ENCODE data around the gene NANP.
"Not testable (repeated sequence)": the region's sequence is repeated elsewhere in the genome, so short reads cannot be mapped to it uniquely, and the experiment has no call there.

The NANP gene, protein sequence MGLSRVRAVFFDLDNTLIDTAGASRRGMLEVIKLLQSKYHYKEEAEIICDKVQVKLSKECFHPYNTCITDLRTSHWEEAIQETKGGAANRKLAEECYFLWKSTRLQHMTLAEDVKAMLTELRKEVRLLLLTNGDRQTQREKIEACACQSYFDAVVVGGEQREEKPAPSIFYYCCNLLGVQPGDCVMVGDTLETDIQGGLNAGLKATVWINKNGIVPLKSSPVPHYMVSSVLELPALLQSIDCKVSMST

DNA sequence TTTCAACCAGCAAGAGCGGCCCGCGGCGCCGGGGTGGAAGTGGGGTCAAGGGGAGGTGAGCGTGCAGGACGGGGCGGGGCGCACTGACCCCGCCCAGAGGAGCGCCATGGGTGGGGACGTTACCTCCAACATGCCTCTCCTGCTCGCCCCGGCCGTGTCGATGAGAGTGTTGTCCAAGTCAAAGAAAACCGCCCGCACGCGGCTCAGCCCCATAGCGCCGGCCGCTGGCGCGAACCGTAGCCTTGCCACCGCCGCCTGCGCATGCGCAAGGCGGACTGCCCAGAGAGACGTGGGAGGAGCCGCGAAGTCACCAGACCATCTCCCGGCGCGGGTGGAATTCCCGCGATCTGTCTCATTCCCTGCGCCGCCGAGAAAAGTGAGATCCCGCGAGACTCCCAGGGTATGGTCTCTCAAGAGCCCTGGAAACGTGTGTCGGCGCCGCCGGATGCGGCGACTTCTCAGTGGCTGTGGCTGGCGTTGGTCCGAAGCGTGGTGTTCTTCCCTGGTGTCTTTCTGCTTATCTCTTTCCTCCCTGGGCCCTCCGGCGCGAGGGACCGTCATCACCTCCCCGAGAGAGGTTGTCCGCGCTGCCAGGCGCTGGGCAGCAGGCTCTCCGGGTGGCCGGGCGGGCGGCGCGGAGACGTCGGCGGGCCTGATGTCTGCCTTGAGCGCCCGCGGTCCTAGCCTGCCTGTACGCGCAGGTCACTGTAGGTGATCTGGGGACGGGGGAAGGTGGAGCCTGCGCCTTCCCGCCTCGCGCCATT, at the start of gene NANP:
TSS of gene NANP (minus strand) at position 279 of the 764 bp plus-strand sequence. CDS start at position 213, 66 bp downstream.
- Mint-ChIP-seq H3K4me3 (peak within 1 kb of the TSS; percentile 84), H3K4me1 (peaks cover 25% of the 10 kb centered on the region), H3K27ac (peak within 1 kb of the TSS; percentile 97), H3K36me3 (ENCODE audit: low read depth) (peaks cover 12% of the 10 kb centered on the region), H3K27me3 (peaks cover 2% of the 10 kb centered on the region), H3K9me3 (peaks cover 9% of the 10 kb centered on the region)
- DNase-seq: peak; percentile 90
- peak; percentile 90 for ATAC-seq

DNA sequence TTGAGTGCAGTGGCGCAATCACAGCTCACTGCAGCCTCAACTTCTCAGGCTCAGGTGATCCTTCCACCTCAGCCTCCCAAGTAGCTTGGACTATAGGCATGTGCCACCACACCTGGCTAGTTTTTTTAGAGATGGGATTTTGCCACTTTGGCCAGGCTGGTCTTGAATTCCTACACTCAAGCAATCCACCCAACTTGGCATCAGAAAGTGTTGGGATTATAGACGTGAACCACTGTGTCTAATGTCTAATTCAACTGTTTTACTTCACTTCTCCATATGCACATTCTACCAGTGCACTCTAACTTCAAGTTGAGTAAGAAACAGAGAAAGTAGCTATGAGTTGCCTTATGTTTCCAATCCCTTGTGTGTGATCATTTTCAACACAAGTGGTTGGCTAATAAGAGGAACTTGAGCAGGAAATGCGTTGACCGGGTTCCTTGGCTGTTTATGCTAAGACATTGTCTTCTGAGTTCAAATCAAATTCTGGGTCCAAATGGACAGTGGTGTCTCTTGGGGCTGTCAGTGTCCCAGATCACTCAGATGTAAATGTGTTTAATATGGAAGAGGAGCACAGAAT, 48.9 kb upstream of the NANP start:
- H3K4me3 Mint-ChIP-seq: no peak overlapping the region
- peaks cover 5% of the 10 kb centered on the region for H3K9me3 Mint-ChIP-seq
- peaks cover 45% of the 10 kb centered on the region for H3K36me3 Mint-ChIP-seq (ENCODE audit: low read depth)
- ATAC-seq: no peak
- no peak for DNase-seq
- H3K4me1 Mint-ChIP-seq: no peaks in the 10 kb centered on the region
- no peak overlapping the region for H3K27ac Mint-ChIP-seq
- H3K27me3 Mint-ChIP-seq: no peaks in the 10 kb centered on the region

DNA sequence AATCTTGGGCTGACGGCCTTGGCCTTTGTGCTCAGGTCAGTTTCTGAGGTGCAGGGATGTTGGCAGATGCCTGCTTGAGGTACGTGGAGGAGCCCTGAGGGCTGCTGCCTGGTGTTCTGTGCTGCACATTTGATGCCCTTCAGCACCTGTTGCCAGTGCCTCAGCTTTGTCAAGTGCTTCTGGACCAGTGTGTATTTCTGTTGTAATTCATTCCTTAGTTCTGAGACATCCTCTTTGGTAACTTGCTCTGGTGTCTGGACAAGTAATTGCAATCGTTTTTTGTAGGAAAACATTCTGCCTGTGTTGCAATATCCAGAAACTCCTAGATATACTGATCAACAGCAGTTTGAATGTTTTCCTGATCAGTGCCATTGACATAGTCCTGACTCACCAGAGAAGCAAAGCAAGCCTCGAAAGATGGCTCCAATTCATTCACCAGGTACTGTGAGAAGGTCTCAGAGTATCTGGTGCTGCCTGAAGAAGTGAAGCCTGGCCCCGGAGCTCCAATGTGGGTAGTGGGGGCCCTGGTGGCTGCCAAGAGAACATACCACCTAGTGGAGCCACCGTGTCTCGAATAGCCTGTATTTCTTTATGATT, 46.1 kb upstream of the NANP start:
- peaks cover 5% of the 10 kb centered on the region for H3K9me3 Mint-ChIP-seq
- H3K4me3 Mint-ChIP-seq: no peak overlapping the region
- ATAC-seq (no peak), DNase-seq (no peak)
- no peak overlapping the region for H3K27ac Mint-ChIP-seq
- no peaks in the 10 kb centered on the region for H3K27me3 Mint-ChIP-seq
- no peaks in the 10 kb centered on the region for H3K4me1 Mint-ChIP-seq
- peaks cover 19% of the 10 kb centered on the region for H3K36me3 Mint-ChIP-seq (ENCODE audit: low read depth)

DNA sequence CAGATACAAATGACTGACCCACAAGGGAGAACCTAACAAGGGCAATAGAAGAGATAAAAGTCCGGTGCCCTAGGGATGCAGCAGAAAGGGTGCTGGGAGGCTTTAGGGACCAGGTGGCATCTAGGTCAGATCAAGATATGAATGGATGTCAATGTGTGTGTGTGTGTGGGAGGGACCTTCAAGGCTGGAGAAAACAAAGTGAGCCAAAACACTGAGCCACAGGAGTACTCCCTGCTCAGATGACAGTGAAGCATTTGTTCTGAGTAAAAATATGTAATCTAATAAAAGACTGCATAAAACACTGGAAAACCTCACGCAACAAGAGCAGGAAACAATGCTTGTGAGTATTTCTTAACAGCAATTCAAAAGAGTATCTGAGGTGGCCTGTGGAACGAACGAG, 44.6 kb upstream of the NANP start:
- no peak overlapping the region for H3K4me3 Mint-ChIP-seq
- no peaks in the 10 kb centered on the region for H3K9me3 Mint-ChIP-seq
- ATAC-seq (no peak), DNase-seq (no peak)
- H3K36me3 Mint-ChIP-seq (ENCODE audit: low read depth): peaks cover 6% of the 10 kb centered on the region
- H3K27me3 Mint-ChIP-seq: no peaks in the 10 kb centered on the region
- H3K4me1 Mint-ChIP-seq: no peaks in the 10 kb centered on the region
- H3K27ac Mint-ChIP-seq: no peak overlapping the region

DNA sequence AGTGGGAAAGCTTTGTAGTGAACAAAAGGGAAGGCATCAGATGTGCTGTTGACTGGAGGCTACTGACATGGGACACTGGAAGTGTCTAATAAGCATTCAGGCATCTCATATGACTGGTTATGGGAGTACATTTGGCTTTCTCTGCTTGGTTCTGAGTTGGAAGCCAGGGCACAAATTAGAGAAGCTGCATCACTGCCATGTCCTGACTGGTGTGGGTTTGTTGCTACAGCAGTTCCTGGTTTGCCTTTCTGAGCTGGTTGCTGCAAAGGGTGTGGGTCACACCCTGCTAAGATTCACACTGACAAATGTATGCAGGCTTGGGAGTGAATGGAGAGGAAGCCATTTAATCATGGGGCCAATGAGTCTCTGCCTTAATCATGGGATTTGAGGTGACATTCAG, 36.2 kb upstream of the NANP start:
- H3K27ac Mint-ChIP-seq: no peak overlapping the region
- H3K4me1 Mint-ChIP-seq: no peaks in the 10 kb centered on the region
- ATAC-seq (no peak), DNase-seq (no peak)
- no peak overlapping the region for H3K4me3 Mint-ChIP-seq
- H3K9me3 Mint-ChIP-seq: no peaks in the 10 kb centered on the region
- H3K27me3 Mint-ChIP-seq: no peaks in the 10 kb centered on the region
- no peaks in the 10 kb centered on the region for H3K36me3 Mint-ChIP-seq (ENCODE audit: low read depth)

DNA sequence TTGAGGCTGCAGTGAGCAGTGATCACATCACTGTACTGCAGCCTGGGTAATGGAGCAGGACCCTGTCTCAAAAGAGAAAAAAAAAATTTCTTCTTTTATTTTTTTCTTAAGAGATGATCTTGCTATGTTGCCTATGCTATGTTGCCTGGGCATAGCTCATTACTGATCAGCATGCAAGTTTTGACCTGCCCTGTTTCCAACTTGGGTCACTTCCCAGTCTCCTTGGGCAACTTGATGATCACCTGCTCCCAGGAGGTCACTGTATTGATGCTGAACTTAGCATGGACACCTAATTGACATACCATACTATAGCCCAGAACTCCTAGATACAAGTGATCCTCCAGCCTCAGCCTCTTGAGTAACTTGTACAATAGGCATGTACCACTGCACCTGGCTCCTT, 30.7 kb upstream of the NANP start:
- ATAC-seq (no peak), DNase-seq (no peak)
- Mint-ChIP-seq H3K27me3 (no peaks in the 10 kb centered on the region), H3K4me3 (no peak overlapping the region), H3K27ac (no peak overlapping the region), H3K36me3 (ENCODE audit: low read depth) (peaks cover 2% of the 10 kb centered on the region), H3K4me1 (no peaks in the 10 kb centered on the region), H3K9me3 (no peaks in the 10 kb centered on the region)

DNA sequence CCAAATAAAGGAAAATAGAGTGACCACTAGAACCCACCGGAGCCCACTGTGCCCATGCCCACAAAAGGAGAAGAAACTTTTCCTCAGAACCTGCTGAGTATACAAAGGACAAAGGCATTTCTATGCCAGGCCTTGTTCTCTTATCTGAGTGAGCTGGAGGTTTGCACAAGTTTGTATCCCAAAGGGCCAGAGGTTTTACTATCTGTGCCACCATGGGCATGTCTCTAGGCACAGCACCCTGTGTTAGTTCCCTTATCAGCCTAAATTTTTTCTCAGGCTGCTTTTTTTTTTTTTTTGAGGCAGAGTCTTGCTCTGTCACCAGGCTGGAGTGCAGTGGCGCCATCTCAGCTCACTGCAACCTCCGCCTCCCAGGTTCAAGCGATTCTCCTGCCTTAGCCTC, 29.1 kb upstream of the NANP start:
- not testable (repeated sequence) for H3K4me3 Mint-ChIP-seq; H3K27me3 Mint-ChIP-seq; H3K9me3 Mint-ChIP-seq; H3K27ac Mint-ChIP-seq; ATAC-seq; H3K36me3 Mint-ChIP-seq (ENCODE audit: low read depth); DNase-seq; H3K4me1 Mint-ChIP-seq

DNA sequence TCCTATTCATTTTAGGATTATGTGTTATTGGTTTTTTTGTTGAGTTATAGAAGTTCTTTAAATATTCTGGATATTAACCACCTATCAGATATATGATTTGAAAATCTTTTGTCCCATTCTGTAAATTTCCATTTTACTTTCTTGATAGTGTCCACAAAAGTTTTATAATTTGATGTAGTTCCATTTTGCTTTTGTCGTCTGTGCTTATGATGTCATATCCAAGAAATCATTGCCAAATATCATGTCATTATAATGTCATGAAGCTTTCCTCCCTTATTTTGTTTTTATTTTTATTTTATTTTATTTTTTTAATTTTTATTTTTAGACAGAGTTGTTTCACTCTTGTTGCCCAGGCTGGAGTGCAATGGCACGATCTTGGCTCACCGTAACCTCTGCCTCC, 21.0 kb upstream of the NANP start:
- Mint-ChIP-seq H3K27ac (no peak overlapping the region), H3K9me3 (no peaks in the 10 kb centered on the region), H3K36me3 (ENCODE audit: low read depth) (peaks cover 22% of the 10 kb centered on the region), H3K27me3 (no peaks in the 10 kb centered on the region), H3K4me3 (no peak overlapping the region), H3K4me1 (peaks cover 6% of the 10 kb centered on the region)
- ATAC-seq: no peak
- no peak for DNase-seq

DNA sequence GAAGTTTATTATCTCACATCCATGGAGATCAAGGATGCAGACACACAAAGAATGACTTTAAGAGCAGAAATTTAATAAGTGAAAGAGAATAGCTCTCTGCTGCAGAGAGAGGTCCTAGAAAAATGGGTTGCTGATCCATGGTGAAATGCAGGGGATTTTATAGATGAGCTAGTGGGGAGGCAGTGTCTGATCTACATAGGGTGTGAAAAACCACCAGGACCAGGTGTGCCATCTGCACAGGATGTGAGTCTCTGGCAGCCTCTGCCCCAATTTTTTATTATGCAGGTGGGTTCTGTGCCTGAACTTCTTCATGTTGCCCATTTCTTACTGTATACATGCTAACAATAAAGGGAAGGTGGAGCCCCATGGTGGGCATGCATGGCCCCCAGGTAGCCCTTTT, 19.9 kb upstream of the NANP start:
- Mint-ChIP-seq H3K27me3 (no peaks in the 10 kb centered on the region), H3K27ac (no peak overlapping the region), H3K36me3 (ENCODE audit: low read depth) (peaks cover 22% of the 10 kb centered on the region), H3K4me3 (no peak overlapping the region), H3K4me1 (peaks cover 6% of the 10 kb centered on the region), H3K9me3 (no peaks in the 10 kb centered on the region)
- DNase-seq: no peak
- no peak for ATAC-seq

DNA sequence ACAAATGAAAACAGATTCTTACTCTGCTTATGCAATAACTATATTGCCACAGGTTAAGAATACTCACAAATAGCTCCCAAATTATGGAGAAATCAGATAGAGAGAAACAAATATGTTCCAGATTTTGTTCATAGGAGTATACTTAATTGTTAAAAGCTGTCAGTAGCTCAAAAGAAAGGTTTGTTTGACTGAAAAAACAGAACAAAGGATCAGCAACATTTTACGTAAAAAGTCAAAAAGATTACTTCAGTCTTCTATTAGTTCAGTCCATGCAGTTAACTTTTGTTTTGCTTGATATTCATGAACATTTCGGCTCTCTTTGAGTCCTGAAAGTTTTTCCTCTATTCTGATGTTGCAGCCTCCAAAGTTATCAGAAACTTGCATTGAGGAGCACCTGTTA, 13.4 kb upstream of the NANP start:
- Mint-ChIP-seq H3K36me3 (ENCODE audit: low read depth) (peaks cover 42% of the 10 kb centered on the region), H3K27ac (no peak overlapping the region), H3K4me3 (no peak overlapping the region), H3K9me3 (peaks cover 9% of the 10 kb centered on the region), H3K4me1 (peaks cover 6% of the 10 kb centered on the region), H3K27me3 (no peaks in the 10 kb centered on the region)
- no peak for ATAC-seq
- no peak for DNase-seq

DNA sequence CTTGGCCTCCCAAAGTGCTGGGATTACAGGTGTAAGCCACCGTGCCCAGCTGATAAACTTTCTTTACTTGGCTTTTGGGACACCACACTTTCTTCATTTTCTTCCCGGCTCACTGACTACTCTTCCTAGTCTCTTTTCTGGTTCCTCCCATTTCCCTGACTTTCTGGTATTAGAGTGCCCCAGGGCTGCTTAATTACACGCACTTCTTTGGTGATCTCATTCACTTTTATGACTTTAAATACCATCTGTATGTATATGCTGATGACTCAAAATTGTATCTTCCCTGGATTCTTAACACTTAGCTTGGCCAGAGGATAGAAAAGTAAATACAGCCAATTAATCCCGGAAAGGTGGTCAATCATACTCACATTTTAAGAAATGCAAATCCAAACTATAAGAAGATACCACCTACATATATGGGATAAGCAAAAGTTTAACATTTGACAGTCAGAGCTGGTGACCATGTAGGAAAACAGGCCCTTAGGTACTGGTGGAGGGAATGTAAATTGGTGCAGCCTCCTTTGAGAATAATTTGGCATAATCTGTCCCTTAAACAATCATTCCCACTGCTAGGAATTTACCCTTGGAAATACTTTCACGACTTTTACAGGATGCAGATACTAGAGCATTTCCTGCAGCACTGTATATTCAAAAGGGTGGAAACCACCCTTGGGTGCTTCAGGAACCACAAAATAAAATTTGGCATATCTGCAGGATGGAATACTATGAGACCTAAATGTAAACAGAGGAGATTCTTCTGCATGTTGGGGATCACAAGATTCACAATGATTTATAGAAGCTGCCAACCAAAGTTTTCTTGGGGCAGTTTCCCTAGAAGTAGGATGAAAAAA, 9.4 kb upstream of the NANP start:
- H3K27me3 Mint-ChIP-seq: no peaks in the 10 kb centered on the region
- no peak overlapping the region for H3K4me3 Mint-ChIP-seq
- no peak overlapping the region for H3K27ac Mint-ChIP-seq
- H3K36me3 Mint-ChIP-seq (ENCODE audit: low read depth): peaks cover 37% of the 10 kb centered on the region
- H3K4me1 Mint-ChIP-seq: peaks cover 11% of the 10 kb centered on the region
- DNase-seq (no peak), ATAC-seq (no peak)
- H3K9me3 Mint-ChIP-seq: peaks cover 13% of the 10 kb centered on the region

DNA sequence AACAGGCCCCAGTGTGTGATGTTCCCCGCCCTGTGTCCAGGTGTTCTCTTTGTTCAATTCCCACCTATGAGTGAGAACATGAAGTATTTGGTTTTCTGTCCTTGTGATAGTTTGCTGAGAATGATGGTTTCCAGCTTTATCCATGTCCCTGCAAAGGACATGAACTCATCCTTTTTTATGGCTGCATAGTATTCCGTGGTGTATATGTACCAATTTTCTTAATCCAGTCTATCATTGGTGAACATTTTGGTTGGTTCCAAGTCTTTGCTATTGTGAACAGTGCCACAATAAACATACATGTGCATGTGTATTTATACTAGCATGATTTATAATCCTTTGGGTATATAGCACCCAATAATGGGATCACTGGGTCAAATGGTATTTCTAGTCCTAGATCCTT, 6.8 kb upstream of the NANP start:
- not testable (repeated sequence) for H3K27ac Mint-ChIP-seq, H3K4me3 Mint-ChIP-seq, H3K9me3 Mint-ChIP-seq, ATAC-seq, H3K27me3 Mint-ChIP-seq, DNase-seq
- peaks cover 11% of the 10 kb centered on the region for H3K4me1 Mint-ChIP-seq
- peaks cover 25% of the 10 kb centered on the region for H3K36me3 Mint-ChIP-seq (ENCODE audit: low read depth)

DNA sequence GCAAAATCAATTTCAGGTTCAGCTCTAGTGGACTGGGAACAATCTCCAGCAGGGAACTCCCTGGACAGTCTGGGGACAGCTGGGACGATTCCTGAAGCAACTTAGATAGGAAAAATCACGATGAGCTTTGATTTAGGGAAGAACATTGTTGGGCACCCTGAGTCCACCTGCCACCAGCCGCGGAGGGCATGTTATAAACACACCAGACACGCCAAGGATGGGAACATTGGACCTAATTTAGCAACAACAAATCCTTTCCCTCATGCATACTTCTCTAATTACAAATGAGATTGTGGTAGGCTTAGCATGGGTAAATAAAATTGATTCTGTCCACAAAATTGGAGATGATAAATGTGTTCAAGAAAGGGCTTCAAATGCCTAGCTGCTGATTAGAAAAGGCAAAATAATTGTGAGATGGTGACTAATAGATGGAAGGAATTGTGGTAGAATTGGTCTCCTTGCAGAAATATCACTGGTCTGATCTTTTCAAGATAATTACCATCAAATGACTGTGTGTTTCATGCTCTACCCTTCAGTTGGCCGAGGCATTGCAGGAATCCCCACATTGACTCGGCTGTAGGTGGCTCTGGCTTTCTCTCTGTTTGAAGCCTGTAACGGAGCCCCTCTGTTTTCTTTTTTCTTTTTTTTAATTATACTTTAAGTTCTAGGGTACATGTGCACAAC, 6.1 kb upstream of the NANP start:
- H3K36me3 Mint-ChIP-seq (ENCODE audit: low read depth): peaks cover 20% of the 10 kb centered on the region
- DNase-seq (no peak), ATAC-seq (peak; percentile 69)
- H3K27me3 Mint-ChIP-seq: no peaks in the 10 kb centered on the region
- no peak overlapping the region for H3K27ac Mint-ChIP-seq
- no peak overlapping the region for H3K4me3 Mint-ChIP-seq
- H3K4me1 Mint-ChIP-seq: peaks cover 12% of the 10 kb centered on the region
- peaks cover 9% of the 10 kb centered on the region for H3K9me3 Mint-ChIP-seq

DNA sequence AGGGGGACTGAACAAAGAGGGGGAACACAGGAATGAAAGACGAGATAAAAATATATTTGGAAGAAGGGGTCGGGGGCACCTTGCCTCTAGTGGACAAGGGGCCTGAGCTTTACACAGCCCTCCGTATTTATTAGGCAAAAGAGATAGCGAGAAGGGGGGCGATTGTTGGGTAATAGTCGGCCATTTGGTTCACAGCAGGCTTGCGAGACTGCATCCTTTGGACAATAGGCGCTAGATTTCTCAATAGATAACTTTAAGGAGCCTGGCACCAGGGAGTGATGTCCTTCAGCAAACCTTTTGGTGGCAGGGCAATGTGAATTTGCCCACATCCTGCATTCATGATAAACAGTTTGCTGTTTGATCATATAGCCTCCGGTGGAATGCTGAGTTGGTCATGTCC, 3.0 kb upstream of the NANP start:
- DNase-seq: no peak
- Mint-ChIP-seq H3K27me3 (peaks cover 2% of the 10 kb centered on the region), H3K9me3 (peaks cover 9% of the 10 kb centered on the region), H3K27ac (no peak overlapping the region), H3K36me3 (ENCODE audit: low read depth) (peaks cover 9% of the 10 kb centered on the region), H3K4me1 (peaks cover 28% of the 10 kb centered on the region), H3K4me3 (no peak overlapping the region)
- no peak for ATAC-seq

Measured in activated naive CD8-positive, alpha-beta T cell treated with anti-CD3 and anti-CD28 coated beads, Interleukin-2, amount 50 U/mL, for 24 hours (primary cell).